ENCODE measurements around the gene ATM.

DNA sequence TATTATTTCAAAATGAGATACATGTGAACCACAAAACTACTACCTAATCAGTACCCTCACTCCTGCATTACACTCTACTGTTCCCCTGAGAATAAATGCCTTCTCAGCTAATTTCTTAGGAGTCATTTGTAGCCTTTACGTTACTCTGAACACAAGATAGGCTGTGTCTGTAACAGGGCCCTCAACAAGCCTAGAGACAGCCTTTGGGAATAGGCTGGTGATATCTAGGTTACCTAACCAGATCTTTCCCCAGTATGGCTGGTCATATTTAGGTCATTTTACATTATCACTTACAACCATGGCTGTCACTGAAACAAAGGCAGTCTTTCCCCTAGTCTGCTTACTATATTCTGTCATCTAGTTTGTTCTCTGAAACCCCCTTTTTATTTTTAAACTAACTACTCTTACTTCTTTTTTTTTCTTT is 14.2 kb downstream of the ATM start:
- no peak for TF ChIP-seq TEAD4 (IDR thresholded peaks at IDR 0.05)
- TF ChIP-seq ZBTB7A (IDR thresholded peaks at IDR 0.05; ENCODE audit: low read depth) = no peak
- TF ChIP-seq, protein P1, sequence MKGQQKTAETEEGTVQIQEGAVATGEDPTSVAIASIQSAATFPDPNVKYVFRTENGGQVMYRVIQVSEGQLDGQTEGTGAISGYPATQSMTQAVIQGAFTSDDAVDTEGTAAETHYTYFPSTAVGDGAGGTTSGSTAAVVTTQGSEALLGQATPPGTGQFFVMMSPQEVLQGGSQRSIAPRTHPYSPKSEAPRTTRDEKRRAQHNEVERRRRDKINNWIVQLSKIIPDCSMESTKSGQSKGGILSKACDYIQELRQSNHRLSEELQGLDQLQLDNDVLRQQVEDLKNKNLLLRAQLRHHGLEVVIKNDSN (IDR thresholded peaks at IDR 0.05) = no peak
- TF ChIP-seq, protein P2, sequence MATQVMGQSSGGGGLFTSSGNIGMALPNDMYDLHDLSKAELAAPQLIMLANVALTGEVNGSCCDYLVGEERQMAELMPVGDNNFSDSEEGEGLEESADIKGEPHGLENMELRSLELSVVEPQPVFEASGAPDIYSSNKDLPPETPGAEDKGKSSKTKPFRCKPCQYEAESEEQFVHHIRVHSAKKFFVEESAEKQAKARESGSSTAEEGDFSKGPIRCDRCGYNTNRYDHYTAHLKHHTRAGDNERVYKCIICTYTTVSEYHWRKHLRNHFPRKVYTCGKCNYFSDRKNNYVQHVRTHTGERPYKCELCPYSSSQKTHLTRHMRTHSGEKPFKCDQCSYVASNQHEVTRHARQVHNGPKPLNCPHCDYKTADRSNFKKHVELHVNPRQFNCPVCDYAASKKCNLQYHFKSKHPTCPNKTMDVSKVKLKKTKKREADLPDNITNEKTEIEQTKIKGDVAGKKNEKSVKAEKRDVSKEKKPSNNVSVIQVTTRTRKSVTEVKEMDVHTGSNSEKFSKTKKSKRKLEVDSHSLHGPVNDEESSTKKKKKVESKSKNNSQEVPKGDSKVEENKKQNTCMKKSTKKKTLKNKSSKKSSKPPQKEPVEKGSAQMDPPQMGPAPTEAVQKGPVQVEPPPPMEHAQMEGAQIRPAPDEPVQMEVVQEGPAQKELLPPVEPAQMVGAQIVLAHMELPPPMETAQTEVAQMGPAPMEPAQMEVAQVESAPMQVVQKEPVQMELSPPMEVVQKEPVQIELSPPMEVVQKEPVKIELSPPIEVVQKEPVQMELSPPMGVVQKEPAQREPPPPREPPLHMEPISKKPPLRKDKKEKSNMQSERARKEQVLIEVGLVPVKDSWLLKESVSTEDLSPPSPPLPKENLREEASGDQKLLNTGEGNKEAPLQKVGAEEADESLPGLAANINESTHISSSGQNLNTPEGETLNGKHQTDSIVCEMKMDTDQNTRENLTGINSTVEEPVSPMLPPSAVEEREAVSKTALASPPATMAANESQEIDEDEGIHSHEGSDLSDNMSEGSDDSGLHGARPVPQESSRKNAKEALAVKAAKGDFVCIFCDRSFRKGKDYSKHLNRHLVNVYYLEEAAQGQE (IDR thresholded peaks at IDR 0.05; ENCODE audit: low read depth) = no peak
- TF ChIP-seq EGR1 (IDR thresholded peaks at IDR 0.05) = no peak
- TF ChIP-seq YY1 (IDR thresholded peaks at IDR 0.05; ENCODE audit: low read depth) = no peak
- TF ChIP-seq EP300 (IDR thresholded peaks at IDR 0.05; ENCODE audit: borderline replicate concordance) = no peak

Measured in Ishikawa (cell line).